Neural cell (in vitro differentiated cells): ENCODE measurements around the gene WBP1. TPM values are rescaled to one million over a fixed set of nuclear protein-coding genes. Genes with fewer than 3 reads are reported as not detected.

Experiments used
- H2AFZ ChIP-seq: fragments of 200-600, 300-800 bp; sonication (generic), shearing (Covaris generic); 2 replicates; pipeline ENCODE4 v1.6.0; 2014; ENCODE audit warnings: low read depth, mild to moderate bottlenecking, antibody characterized with exemption, low read length, moderate library complexity
- H3F3A ChIP-seq: fragments of 200-600 bp; shearing (Covaris generic); 2 replicates; pipeline ENCODE4 v1.6.1; 2016; ENCODE audit warnings: mild to moderate bottlenecking, moderate library complexity, mixed read lengths, antibody characterized with exemption, low read length; ENCODE audit not compliant: insufficient read depth, poor library complexity, severe bottlenecking
- H3K27ac ChIP-seq: fragments of 200-600, 300-800 bp; sonication (generic), shearing (Covaris generic); 2 replicates; pipeline ENCODE4 v1.5.1; 2014; ENCODE audit warnings: mild to moderate bottlenecking, low read length, moderate library complexity
- H3K27me3 ChIP-seq: fragments of 300-800, 200-600 bp; sonication (generic), shearing (Covaris generic); 2 replicates; pipeline ENCODE4 v1.6.0; 2014; ENCODE audit warnings: mild to moderate bottlenecking, low read depth, low read length, moderate library complexity; ENCODE audit not compliant: insufficient read depth
- H3K36me3 ChIP-seq: fragments of 300-800, 200-600 bp; sonication (generic), shearing (Covaris generic); 2 replicates; pipeline ENCODE4 v1.5.1; 2014; ENCODE audit warnings: mild to moderate bottlenecking, antibody characterized with exemption, low read length, moderate library complexity; ENCODE audit not compliant: insufficient read depth
- H3K4me2 ChIP-seq: fragments of 300-800, 200-600 bp; sonication (generic), shearing (Covaris generic); 2 replicates; pipeline ENCODE4 v1.6.0; 2014; ENCODE audit warnings: mild to moderate bottlenecking, low read length
- H3K4me3 ChIP-seq: fragments of 300-800, 200-600 bp; sonication (generic), shearing (Covaris generic); 2 replicates; pipeline ENCODE4 v1.5.1; 2014; ENCODE audit warnings: mild to moderate bottlenecking, low read length, moderate library complexity
- H3K79me2 ChIP-seq: fragments of 200-600 bp; shearing (Covaris generic); replicated peaks from 2 replicates; pipeline ENCODE4 v1.6.0; 2014; ENCODE audit warnings: mild to moderate bottlenecking, low read length, moderate library complexity; ENCODE audit not compliant: insufficient read depth
- H3K9ac ChIP-seq: fragments of 300-800, 200-600 bp; sonication (generic), shearing (Covaris generic); 2 replicates; pipeline ENCODE4 v1.6.1; 2016; ENCODE audit warnings: mild to moderate bottlenecking, low read length, mixed read lengths
- H3K9me2 ChIP-seq: fragments of 200-600 bp; shearing (Covaris generic); 2 replicates; pipeline ENCODE4 v1.6.1; 2016; ENCODE audit warnings: mild to moderate bottlenecking, low read length, mixed read lengths; ENCODE audit not compliant: insufficient read depth
- H3K9me3 ChIP-seq: fragments of 200-600, 300-800 bp; sonication (generic), shearing (Covaris generic); 2 replicates; pipeline ENCODE4 v1.6.1; 2016; ENCODE audit warnings: mild to moderate bottlenecking, mixed run types, low read length, moderate library complexity, mixed read lengths
- H4K20me1 ChIP-seq: fragments of 200-600 bp; shearing (Covaris generic); 2 replicates; pipeline ENCODE4 v1.6.1; 2016; ENCODE audit warnings: mild to moderate bottlenecking, mixed run types; ENCODE audit not compliant: insufficient read depth
- CTCF ChIP-seq: fragments of 450-650 bp; IDR thresholded peaks from 2 replicates; pipeline ENCODE4 v1.5.1; 2014; ENCODE audit warnings: antibody characterized with exemption, mild to moderate bottlenecking, moderate library complexity; ENCODE audit not compliant: poor library complexity, severe bottlenecking
- EP300 ChIP-seq: fragments of 450-650 bp; conservative IDR thresholded peaks from 2 replicates; pipeline ENCODE4 v1.6.1; 2014; ENCODE audit warnings: antibody characterized with exemption, mild to moderate bottlenecking, moderate library complexity; ENCODE audit not compliant: poor library complexity, severe bottlenecking
- EZH2 ChIP-seq: fragments of 200-600, 300-800 bp; shearing (Covaris generic), sonication (generic); IDR thresholded peaks from 2 replicates; pipeline ENCODE4 v1.6.1; 2014; ENCODE audit warnings: antibody characterized with exemption, low read length, borderline replicate concordance, mild to moderate bottlenecking; ENCODE audit not compliant: insufficient read depth, poor library complexity, severe bottlenecking
- MXI1 ChIP-seq: fragments of 450-650 bp; conservative IDR thresholded peaks from 2 replicates; pipeline ENCODE4 v1.6.1; 2014; ENCODE audit warnings: antibody characterized with exemption, mild to moderate bottlenecking; ENCODE audit not compliant: poor library complexity, severe bottlenecking
- POLR2AphosphoS5 ChIP-seq: IDR thresholded peaks from 2 replicates; pipeline ENCODE4 v1.6.1; 2012
- RAD21 ChIP-seq: fragments of 450-650 bp; conservative IDR thresholded peaks from 2 replicates; pipeline ENCODE4 v1.6.1; 2014; ENCODE audit warnings: antibody characterized with exemption, mild to moderate bottlenecking, moderate library complexity
- REST ChIP-seq: IDR thresholded peaks from 2 replicates; pipeline ENCODE4 v1.6.1; 2012; ENCODE audit warnings: borderline replicate concordance
- SMC3 ChIP-seq: fragments of 450-650 bp; conservative IDR thresholded peaks from 2 replicates; pipeline ENCODE4 v1.6.1; 2014; ENCODE audit warnings: antibody characterized with exemption, mild to moderate bottlenecking, moderate library complexity; ENCODE audit not compliant: poor library complexity
- TAF1 ChIP-seq: IDR thresholded peaks from 2 replicates; pipeline ENCODE4 v1.6.1; 2012; ENCODE audit warnings: low read depth
- polyA plus RNA-seq: library from polyadenylated mRNA; depleted of rRNA; stranded (reverse); fragments of >200 nt; gene quantifications from 2 replicates; pipeline ENCODE4 v1.2.3, GENCODE V29; 2014

WBP1 gene
- polyA plus RNA-seq, 1 donor from 2014 or later: 220 TPM

- no peak overlapping the region for H2AFZ ChIP-seq
- H3K4me3 ChIP-seq: no peak overlapping the region
- H3K27ac ChIP-seq: no peak overlapping the region
- no peaks in the 10 kb centered on the region for H3K9me3 ChIP-seq
- H3K9me2 ChIP-seq: no peaks in the 10 kb centered on the region
- no peak overlapping the region for H3K4me2 ChIP-seq
- no peak overlapping the region for H3K9ac ChIP-seq
- H3K36me3 ChIP-seq: no peaks in the 10 kb centered on the region
- H3K79me2 ChIP-seq: no peaks in the 10 kb centered on the region
- peaks cover 20% of the 10 kb centered on the region for H3K27me3 ChIP-seq
- H4K20me1 ChIP-seq: no peaks in the 10 kb centered on the region
- TF ChIP-seq CTCF (no peak), EZH2 (no peak), EP300 (no peak), SMC3 (no peak), RAD21 (no peak), TAF1 (no peak), MXI1 (no peak), REST (no peak), POLR2AphosphoS5 (no peak)
- H3F3A ChIP-seq: no peaks in the 10 kb centered on the region
Measured at GRCh38 chr2:74436848-74437695, 21.2 kb upstream of the WBP1 start.

- H3K9me2 ChIP-seq: no peaks in the 10 kb centered on the region
- no peaks in the 10 kb centered on the region for H3K9me3 ChIP-seq
- no peak overlapping the region for H3K27ac ChIP-seq
- H3F3A ChIP-seq: no peaks in the 10 kb centered on the region
- H4K20me1 ChIP-seq: no peaks in the 10 kb centered on the region
- no peaks in the 10 kb centered on the region for H3K79me2 ChIP-seq
- no peak overlapping the region for H3K9ac ChIP-seq
- no peak overlapping the region for H2AFZ ChIP-seq
- TF ChIP-seq POLR2AphosphoS5 (no peak), REST (no peak), CTCF (no peak), EZH2 (no peak), EP300 (no peak), RAD21 (no peak), MXI1 (no peak), SMC3 (no peak), TAF1 (no peak)
- H3K36me3 ChIP-seq: no peaks in the 10 kb centered on the region
- H3K4me2 ChIP-seq: no peak overlapping the region
- H3K4me3 ChIP-seq: no peak overlapping the region
- H3K27me3 ChIP-seq: peaks cover 29% of the 10 kb centered on the region
Measured at GRCh38 chr2:74438248-74438647, 20.0 kb upstream of the WBP1 start.
